AG10803 (cell line): ENCODE measurements around the gene NXPH2.

ENCODE experiments used
- DNase-seq: peaks from one replicate; pipeline ENCODE4 v3.0.0; 2010; ENCODE audit warnings: low read depth
- H3K4me3 ChIP-seq: 2 replicates; pipeline ENCODE4 v1.5.1; 2011; ENCODE audit warnings: mild to moderate bottlenecking, low read length, control low read depth
- CTCF ChIP-seq: conservative IDR thresholded peaks from 2 replicates; pipeline ENCODE4 v1.5.1; 2011; ENCODE audit warnings: mild to moderate bottlenecking, low read length, control low read depth, inconsistent platforms

Gene NXPH2

GRCh38 chr2:138732651-138733050 lies 47.5 kb downstream of the NXPH2 start:
- no peak for DNase-seq
- TF ChIP-seq CTCF, result no peak
- no peak overlapping the region for H3K4me3 ChIP-seq

DNA sequence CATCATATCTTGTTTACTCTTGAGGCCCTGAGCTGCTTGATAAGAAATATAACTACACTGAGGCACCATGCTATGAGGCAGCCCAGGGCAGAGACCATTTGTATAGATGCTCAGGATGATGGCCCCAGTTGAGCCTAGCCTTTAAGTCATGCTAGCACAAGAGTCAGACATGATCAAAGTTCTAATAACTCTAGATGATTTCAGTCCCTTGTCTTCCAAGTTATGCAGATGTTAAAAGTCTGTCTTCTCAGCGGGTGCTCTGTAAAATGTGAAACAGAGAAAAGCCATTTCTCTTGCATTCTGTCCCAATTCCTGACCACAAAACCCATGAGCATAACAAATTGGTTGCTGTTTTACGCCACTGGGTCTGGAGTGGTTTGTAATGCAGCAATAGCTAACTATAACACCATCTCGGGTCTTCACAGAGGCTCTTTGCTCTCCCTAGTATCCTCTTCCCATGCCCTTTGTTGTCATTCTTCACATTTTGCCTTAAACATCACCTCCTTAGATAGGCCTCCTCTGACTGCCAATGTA lies 49.6 kb downstream of the NXPH2 start:
- no peak overlapping the region for H3K4me3 ChIP-seq
- TF ChIP-seq CTCF, result no peak
- DNase-seq, result peak; percentile 6

GRCh38 chr2:138727956-138728355 lies 52.2 kb downstream of the NXPH2 start:
- no peak for TF ChIP-seq CTCF
- DNase-seq, result no peak
- H3K4me3 ChIP-seq, result no peak overlapping the region

- no peak for DNase-seq
- H3K4me3 ChIP-seq, result no peak overlapping the region
- no peak for TF ChIP-seq CTCF
Measured at GRCh38 chr2:138726681-138727080, 53.5 kb downstream of the NXPH2 start.

GRCh38 chr2:138724729-138725459 lies 55.3 kb downstream of the NXPH2 start:
- no peak for TF ChIP-seq CTCF
- H3K4me3 ChIP-seq, result no peak overlapping the region
- no peak for DNase-seq

DNA sequence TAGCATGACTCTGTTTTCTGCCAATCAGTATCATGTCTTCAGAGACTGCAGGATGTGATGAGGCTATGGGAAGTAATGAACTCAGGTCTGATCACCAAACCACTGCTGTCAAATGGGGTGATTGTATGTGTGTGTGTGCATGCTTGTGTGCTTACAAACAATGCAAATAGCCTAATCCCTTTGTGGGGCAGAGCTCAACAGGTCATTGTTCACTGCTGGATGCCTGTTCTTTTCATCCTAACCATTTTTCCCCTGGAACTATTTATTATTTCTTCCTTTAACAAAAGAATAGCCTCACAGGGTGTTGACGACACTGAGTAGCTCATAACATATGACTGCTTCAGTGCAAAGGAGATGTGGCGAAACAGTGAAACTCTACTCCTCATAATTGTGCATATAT lies 55.9 kb downstream of the NXPH2 start:
- no peak for TF ChIP-seq CTCF
- no peak overlapping the region for H3K4me3 ChIP-seq
- no peak for DNase-seq
